ENCODE measurements around the gene INF2.

INF2 gene

GRCh38 chr14:104701383-104702076 is 12.1 kb downstream of the INF2 start:
- Histone ChIP-seq H3K4me1 (ENCODE audit: control insufficient read depth, insufficient read depth, low read length) (peaks cover 31% of the 10 kb centered on the region), H3K36me3 (ENCODE audit: control insufficient read depth, insufficient read depth, low read length, severe bottlenecking) (peaks cover 53% of the 10 kb centered on the region), H3K4me3 (ENCODE audit: low read length) (no peak overlapping the region), H3K27me3 (replicated peaks; ENCODE audit: control insufficient read depth, insufficient read depth, low read length) (no peaks in the 10 kb centered on the region), H3K9ac (ENCODE audit: low read length) (no peak overlapping the region), H3K9me3 (ENCODE audit: control insufficient read depth, low read length) (no peaks in the 10 kb centered on the region)
- DNase-seq (ENCODE audit: low read depth): no peak

- Histone ChIP-seq H3K4me3 (ENCODE audit: low read length) (no peak overlapping the region), H3K9ac (ENCODE audit: low read length) (no peak overlapping the region), H3K36me3 (ENCODE audit: control insufficient read depth, insufficient read depth, low read length, severe bottlenecking) (peaks cover 51% of the 10 kb centered on the region), H3K27me3 (replicated peaks; ENCODE audit: control insufficient read depth, insufficient read depth, low read length) (no peaks in the 10 kb centered on the region), H3K9me3 (ENCODE audit: control insufficient read depth, low read length) (no peaks in the 10 kb centered on the region), H3K4me1 (ENCODE audit: control insufficient read depth, insufficient read depth, low read length) (peaks cover 27% of the 10 kb centered on the region)
- no peak for DNase-seq (ENCODE audit: low read depth)
Observed at GRCh38 chr14:104702106-104702505, 12.7 kb downstream of the INF2 start.

GRCh38 chr14:104702673-104703072 is 13.3 kb downstream of the INF2 start:
- Histone ChIP-seq H3K4me3 (ENCODE audit: low read length) (no peak overlapping the region), H3K36me3 (ENCODE audit: control insufficient read depth, insufficient read depth, low read length, severe bottlenecking) (peaks cover 51% of the 10 kb centered on the region), H3K27me3 (replicated peaks; ENCODE audit: control insufficient read depth, insufficient read depth, low read length) (no peaks in the 10 kb centered on the region), H3K9ac (ENCODE audit: low read length) (no peak overlapping the region), H3K4me1 (ENCODE audit: control insufficient read depth, insufficient read depth, low read length) (peaks cover 22% of the 10 kb centered on the region), H3K9me3 (ENCODE audit: control insufficient read depth, low read length) (no peaks in the 10 kb centered on the region)
- DNase-seq (ENCODE audit: low read depth): no peak

GRCh38 chr14:104703269-104703668 is 13.9 kb downstream of the INF2 start:
- H3K36me3 ChIP-seq (ENCODE audit: control insufficient read depth, insufficient read depth, low read length, severe bottlenecking): peaks cover 51% of the 10 kb centered on the region
- DNase-seq (ENCODE audit: low read depth): no peak
- H3K9ac ChIP-seq (ENCODE audit: low read length): no peak overlapping the region
- no peak overlapping the region for H3K4me3 ChIP-seq (ENCODE audit: low read length)
- H3K27me3 ChIP-seq (replicated peaks; ENCODE audit: control insufficient read depth, insufficient read depth, low read length): no peaks in the 10 kb centered on the region
- peaks cover 16% of the 10 kb centered on the region for H3K4me1 ChIP-seq (ENCODE audit: control insufficient read depth, insufficient read depth, low read length)
- no peaks in the 10 kb centered on the region for H3K9me3 ChIP-seq (ENCODE audit: control insufficient read depth, low read length)

GRCh38 chr14:104704252-104704651 is 14.8 kb downstream of the INF2 start:
- Histone ChIP-seq H3K4me3 (ENCODE audit: low read length) (no peak overlapping the region), H3K4me1 (ENCODE audit: control insufficient read depth, insufficient read depth, low read length) (peaks cover 6% of the 10 kb centered on the region), H3K9ac (ENCODE audit: low read length) (no peak overlapping the region), H3K27me3 (replicated peaks; ENCODE audit: control insufficient read depth, insufficient read depth, low read length) (no peaks in the 10 kb centered on the region), H3K9me3 (ENCODE audit: control insufficient read depth, low read length) (no peaks in the 10 kb centered on the region), H3K36me3 (ENCODE audit: control insufficient read depth, insufficient read depth, low read length, severe bottlenecking) (peaks cover 51% of the 10 kb centered on the region)
- DNase-seq (ENCODE audit: low read depth): no peak

- no peak overlapping the region for H3K4me3 ChIP-seq (ENCODE audit: low read length)
- DNase-seq (ENCODE audit: low read depth): no peak
- no peaks in the 10 kb centered on the region for H3K9me3 ChIP-seq (ENCODE audit: control insufficient read depth, low read length)
Observed at GRCh38 chr14:104705340-104706047, 16.1 kb downstream of the INF2 start.

GRCh38 chr14:104706733-104707607 is 17.6 kb downstream of the INF2 start:
- H3K9ac ChIP-seq (ENCODE audit: low read length): no peak overlapping the region
- no peaks in the 10 kb centered on the region for H3K9me3 ChIP-seq (ENCODE audit: control insufficient read depth, low read length)
- H3K36me3 ChIP-seq (ENCODE audit: control insufficient read depth, insufficient read depth, low read length, severe bottlenecking): peaks cover 66% of the 10 kb centered on the region
- no peaks in the 10 kb centered on the region for H3K4me1 ChIP-seq (ENCODE audit: control insufficient read depth, insufficient read depth, low read length)
- DNase-seq (ENCODE audit: low read depth): no peak
- H3K27me3 ChIP-seq (replicated peaks; ENCODE audit: control insufficient read depth, insufficient read depth, low read length): no peaks in the 10 kb centered on the region
- no peak overlapping the region for H3K4me3 ChIP-seq (ENCODE audit: low read length)

More at GRCh38 chr14:104705340-104706047, 16.1 kb downstream of the INF2 start:
- peaks cover 62% of the 10 kb centered on the region for H3K36me3 ChIP-seq (ENCODE audit: control insufficient read depth, insufficient read depth, low read length, severe bottlenecking)
- H3K27me3 ChIP-seq (replicated peaks; ENCODE audit: control insufficient read depth, insufficient read depth, low read length): no peaks in the 10 kb centered on the region
- no peak overlapping the region for H3K9ac ChIP-seq (ENCODE audit: low read length)
- H3K4me1 ChIP-seq (ENCODE audit: control insufficient read depth, insufficient read depth, low read length): no peaks in the 10 kb centered on the region

- H3K27me3 ChIP-seq (replicated peaks; ENCODE audit: control insufficient read depth, insufficient read depth, low read length): no peaks in the 10 kb centered on the region
- H3K36me3 ChIP-seq (ENCODE audit: control insufficient read depth, insufficient read depth, low read length, severe bottlenecking): peaks cover 71% of the 10 kb centered on the region
- H3K4me1 ChIP-seq (ENCODE audit: control insufficient read depth, insufficient read depth, low read length): no peaks in the 10 kb centered on the region
- H3K4me3 ChIP-seq (ENCODE audit: low read length): no peak overlapping the region
- H3K9me3 ChIP-seq (ENCODE audit: control insufficient read depth, low read length): no peaks in the 10 kb centered on the region
- no peak overlapping the region for H3K9ac ChIP-seq (ENCODE audit: low read length)
- no peak for DNase-seq (ENCODE audit: low read depth)
Observed at GRCh38 chr14:104707608-104708595, 18.5 kb downstream of the INF2 start.

- Histone ChIP-seq H3K9me3 (ENCODE audit: control insufficient read depth, low read length) (no peaks in the 10 kb centered on the region), H3K4me1 (ENCODE audit: control insufficient read depth, insufficient read depth, low read length) (no peaks in the 10 kb centered on the region), H3K4me3 (ENCODE audit: low read length) (no peak overlapping the region), H3K27me3 (replicated peaks; ENCODE audit: control insufficient read depth, insufficient read depth, low read length) (no peaks in the 10 kb centered on the region), H3K36me3 (ENCODE audit: control insufficient read depth, insufficient read depth, low read length, severe bottlenecking) (peaks cover 71% of the 10 kb centered on the region), H3K9ac (ENCODE audit: low read length) (no peak overlapping the region)
- peak; percentile 76 for DNase-seq (ENCODE audit: low read depth)
Observed at GRCh38 chr14:104708606-104709268, 19.3 kb downstream of the INF2 start.

- peaks cover 71% of the 10 kb centered on the region for H3K36me3 ChIP-seq (ENCODE audit: control insufficient read depth, insufficient read depth, low read length, severe bottlenecking)
- no peak overlapping the region for H3K4me3 ChIP-seq (ENCODE audit: low read length)
- DNase-seq (ENCODE audit: low read depth): no peak
- no peaks in the 10 kb centered on the region for H3K4me1 ChIP-seq (ENCODE audit: control insufficient read depth, insufficient read depth, low read length)
- H3K9me3 ChIP-seq (ENCODE audit: control insufficient read depth, low read length): no peaks in the 10 kb centered on the region
- H3K9ac ChIP-seq (ENCODE audit: low read length): no peak overlapping the region
- H3K27me3 ChIP-seq (replicated peaks; ENCODE audit: control insufficient read depth, insufficient read depth, low read length): no peaks in the 10 kb centered on the region
Observed at GRCh38 chr14:104709387-104710039, 20.1 kb downstream of the INF2 start.
